HG02938 (cell line): ENCODE measurements around the gene MBD3L2.
"Not testable (repeated sequence)": the region's sequence is repeated elsewhere in the genome, so short reads cannot be mapped to it uniquely, and the experiment has no call there.

Experiments
- ATAC-seq: cut with Tn5 transposase; IDR thresholded peaks from one replicate; pipeline ENCODE4 v1.9.1; 2021; ENCODE audit warnings: mild to moderate bottlenecking, moderate library complexity; ENCODE audit not compliant: unreplicated experiment

MBD3L2 gene

DNA sequence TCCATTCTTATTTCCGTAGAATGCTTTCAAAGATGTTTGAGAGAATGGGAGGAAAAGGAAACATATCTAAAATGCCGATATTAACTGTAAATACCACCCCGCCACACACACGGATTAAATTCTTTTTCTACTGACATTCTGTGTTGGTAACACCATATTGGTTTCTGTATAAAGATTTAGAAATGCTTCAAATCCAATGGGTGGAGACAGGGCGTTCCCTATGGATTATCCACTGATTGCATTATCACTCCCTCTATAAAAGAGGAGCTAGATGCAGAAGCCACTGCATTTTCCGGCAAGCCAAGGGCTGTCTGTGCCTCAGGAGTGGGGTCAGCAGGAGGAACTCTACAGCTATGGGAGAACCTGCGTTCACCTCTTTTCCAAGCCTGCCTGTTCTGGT lies at the start of gene MBD3L2:
MBD3L2 (plus strand) TSS at position 301 of the 400 bp plus-strand sequence; CDS start at position 354, 53 bp downstream.
- ATAC-seq: not testable (repeated sequence)

DNA sequence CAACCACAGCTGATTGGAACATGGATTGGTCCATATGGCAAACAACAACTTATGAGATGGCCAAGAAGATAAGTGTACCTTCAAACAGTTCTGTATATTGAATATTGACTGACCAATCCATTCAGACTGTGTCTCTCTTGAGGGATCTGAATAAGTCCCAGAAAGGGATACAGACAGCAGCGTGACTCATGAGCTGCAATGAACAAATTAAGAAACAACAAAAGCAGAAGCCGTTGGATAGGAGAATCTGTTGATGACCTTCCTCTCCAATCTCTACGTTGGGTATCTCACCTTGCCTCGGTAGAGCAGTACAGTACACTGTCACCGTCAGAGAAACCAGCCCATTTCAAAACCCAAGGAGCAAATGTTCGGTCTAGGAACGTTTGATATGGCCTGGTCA lies 49.2 kb upstream of the MBD3L2 start:
- no peak for ATAC-seq

DNA sequence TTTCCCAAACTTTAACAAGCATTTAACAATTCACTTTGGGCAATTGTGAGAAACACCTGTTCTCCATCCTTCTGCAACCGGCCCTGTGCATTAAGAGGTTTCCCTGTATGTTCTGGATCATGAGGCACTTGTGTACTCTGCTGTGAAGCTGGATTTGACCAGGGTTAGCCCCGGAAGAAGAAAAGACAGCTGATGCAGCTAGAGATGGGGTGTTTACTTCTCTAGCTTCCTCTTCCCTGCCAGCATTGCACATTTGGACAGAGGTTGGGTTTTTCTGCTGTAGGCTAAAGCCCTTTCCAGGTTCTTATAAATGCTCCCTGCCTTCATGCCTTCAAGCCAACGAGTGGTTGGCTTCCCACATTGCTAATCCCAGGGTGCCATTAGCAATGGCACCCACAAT lies 48.8 kb upstream of the MBD3L2 start:
- no peak for ATAC-seq

DNA sequence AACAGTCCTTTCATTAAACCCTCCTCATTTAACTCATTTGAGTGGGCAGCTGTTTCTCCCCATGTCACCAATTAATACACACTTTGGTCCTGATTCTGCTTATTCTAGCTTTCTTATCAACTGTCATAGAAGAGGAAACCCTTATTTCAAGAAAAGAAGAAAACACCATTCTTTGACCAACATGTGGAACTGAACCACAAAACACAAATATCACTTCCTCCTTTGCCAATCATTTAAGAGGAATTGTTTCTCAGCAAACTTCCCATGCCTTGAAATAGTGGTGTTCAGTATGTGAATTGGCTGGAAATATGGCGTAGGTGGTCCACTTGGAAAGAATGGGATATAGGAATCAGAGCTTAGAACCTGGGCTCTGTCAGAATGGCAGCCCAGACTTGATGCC lies 48.3 kb upstream of the MBD3L2 start:
- no peak for ATAC-seq

DNA sequence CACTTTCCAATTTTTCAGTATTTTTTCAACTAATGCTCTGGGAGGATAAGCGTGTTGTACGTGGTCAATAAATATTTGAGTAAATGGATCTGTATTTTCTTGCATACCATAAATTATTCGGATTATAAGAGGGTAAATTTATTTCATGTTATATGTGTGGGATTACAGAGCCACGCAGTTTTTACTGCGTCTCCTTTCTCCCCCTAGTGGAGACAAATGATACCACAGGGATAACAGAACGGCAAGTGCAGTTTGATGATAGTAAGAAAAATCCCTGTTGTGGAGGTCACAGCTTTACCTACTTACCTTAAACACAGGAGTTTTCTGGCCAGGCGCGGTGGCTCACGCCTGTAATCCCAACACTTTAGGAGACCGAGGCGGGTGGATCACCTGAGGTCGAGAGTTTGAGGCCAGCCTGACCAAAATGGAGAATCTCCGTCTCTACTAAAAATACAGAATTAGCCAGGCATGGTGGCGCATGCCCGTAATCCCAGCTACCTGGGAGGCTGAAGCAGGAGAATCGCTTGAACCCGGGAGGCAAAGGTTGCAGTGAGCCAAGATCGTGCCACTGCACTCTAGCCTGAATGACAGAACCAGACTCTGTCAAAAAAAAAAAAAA lies 44.7 kb upstream of the MBD3L2 start:
- no peak for ATAC-seq

DNA sequence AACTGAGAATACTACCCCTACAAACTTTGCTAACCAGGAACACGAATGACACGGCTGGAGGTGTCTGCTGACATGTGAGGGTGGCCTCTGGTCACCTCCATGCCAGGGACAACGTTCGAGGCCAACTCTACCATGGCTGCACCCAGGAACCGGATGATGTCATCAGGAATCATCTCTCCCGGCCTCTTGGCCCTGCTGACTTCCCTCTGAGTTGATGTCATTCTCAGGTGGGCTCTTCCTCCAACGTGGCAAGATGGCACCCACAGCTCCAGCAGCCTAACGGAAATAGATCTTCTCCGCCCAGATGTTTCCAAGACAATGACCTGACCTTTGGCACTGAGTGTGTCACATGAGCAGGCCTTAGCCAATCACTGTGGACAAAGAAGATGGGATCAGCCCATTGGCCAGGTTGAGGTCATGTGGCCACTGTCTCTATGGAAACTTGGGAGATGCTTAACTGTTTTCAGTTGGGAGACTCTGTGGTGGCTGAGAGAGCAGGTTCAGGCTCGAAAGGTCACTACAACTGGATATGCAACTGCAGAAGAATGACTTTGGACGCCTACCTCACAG lies 42.9 kb upstream of the MBD3L2 start:
- no peak for ATAC-seq

DNA sequence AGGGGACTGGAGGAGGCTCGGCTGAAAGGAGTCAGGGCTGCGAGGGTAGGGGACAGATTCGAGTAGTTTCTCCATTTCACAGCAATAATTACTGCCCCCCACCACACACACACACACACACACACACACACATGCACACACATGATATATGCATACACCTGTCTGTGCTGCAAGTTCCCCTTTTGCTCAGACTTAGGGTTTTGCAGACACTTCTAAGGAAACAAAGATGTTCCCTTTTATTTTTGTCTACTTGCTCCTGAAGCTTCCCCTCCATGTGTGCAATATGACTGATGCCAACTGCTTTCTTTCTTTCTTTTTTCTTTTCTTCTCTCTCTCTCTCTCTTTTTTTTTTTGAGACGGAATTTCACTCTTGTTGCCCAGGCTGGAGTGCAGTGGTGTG lies 41.3 kb upstream of the MBD3L2 start:
- no peak for ATAC-seq

DNA sequence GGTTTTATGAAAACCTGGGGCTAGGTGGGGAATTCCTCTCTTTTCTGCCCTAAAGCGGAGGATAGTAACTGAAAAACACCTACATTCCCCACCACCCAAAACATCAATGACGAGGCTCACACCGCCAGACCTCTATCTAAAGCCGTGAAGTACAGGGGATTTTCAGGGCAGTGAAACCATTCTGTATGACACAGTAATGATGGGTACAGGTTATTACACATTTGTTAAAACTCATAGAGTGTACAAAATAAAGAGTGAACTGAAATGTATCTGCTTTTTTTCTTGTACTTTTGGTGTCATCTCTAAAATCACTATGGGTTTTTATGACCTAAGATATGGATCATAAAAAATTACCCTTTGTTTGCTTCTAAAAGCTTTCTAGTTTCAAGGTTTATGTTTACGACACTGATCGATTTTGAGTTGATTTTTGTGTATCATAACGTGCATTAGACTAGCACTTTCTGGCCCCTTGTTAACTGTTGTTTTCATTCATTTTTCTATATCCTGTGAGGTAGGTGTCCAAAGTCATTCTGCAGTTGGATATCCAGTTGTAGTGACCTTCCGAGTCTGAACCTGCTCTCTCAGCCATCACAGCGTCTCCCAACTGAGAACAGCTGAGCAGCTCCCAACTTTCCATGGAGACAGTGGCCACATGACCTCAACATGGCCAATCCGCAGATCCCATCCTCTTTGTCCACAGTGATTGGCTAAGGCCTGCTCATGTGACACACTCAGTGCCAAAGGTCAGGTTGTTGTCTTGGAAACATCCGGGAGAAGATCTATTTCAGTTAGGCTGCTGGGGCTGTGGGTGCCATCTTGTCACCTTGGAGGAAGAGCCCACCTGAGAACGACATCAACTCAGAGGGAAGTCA lies 38.2 kb upstream of the MBD3L2 start:
- ATAC-seq: no peak

DNA sequence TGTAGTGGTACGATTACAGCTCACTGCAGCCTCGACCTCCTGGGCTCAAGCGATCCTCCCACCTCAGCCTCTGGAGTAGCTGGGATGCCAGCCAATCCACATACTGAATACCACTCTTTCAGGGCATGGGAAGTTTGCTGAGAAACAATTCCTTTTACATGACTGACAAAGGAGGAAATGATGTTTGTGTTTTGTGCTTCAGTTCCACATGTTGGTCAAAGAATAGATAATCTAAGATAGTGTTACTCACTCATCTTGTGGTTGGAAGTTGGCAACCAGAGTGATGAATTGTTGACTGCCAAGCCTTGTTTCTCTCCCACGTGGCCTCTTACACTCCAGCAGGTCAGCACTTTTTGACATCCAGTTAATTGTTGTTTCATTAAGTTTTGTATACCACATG lies 35.4 kb upstream of the MBD3L2 start:
- no peak for ATAC-seq

DNA sequence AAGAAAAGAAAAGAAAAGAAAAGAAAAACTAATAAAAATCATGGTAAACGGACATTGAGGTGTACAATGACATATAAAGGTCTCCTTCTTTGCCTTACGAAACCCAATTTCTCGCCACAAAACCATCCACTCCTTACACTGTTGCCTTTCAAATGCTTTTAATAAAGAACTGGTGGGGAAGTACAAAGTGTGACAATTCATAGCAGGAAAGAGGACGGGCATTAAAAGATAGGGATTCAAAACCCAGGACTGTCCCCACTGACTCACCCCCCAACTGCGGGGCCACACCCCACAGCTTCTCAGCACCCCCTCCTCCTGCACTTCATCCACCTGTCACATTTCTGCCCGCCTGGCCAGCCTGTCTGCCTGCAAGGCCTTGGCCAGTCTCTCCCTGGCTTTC lies 30.3 kb upstream of the MBD3L2 start:
- ATAC-seq: no peak

DNA sequence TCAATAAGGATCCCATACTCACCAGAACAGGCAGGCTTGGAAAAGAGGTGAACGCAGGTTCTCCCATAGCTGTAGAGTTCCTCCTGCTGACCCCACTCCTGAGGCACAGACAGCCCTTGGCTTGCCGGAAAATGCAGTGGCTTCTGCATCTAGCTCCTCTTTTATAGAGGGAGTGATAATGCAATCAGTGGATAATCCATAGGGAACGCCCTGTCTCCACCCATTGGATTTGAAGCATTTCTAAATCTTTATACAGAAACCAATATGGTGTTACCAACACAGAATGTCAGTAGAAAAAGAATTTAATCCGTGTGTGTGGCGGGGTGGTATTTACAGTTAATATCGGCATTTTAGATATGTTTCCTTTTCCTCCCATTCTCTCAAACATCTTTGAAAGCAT lies 27.8 kb upstream of the MBD3L2 start, which contains the start of gene MBD3L2B:
MBD3L2B (minus strand) TSS at position 101 of the 400 bp plus-strand sequence; CDS start at position 67, 34 bp downstream.
- not testable (repeated sequence) for ATAC-seq

DNA sequence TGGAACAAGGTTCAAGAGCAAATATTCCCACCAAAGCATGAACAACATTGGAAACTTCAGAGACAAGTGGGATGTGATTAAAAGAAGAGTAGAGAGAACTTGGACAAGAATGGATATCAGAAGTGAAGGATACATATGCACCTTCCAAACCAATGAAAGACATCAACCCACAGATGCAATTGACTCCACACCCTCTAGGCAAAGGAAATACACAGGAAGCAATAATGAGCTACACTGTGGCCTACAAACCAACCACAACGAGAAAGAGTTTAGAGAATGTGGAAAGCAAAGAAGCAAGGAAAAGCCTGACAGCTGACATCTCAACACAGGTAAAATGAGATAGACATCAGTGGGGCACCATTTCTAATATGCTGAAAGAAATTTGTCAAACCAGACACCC lies 20.3 kb upstream of the MBD3L2 start:
- ATAC-seq: not testable (repeated sequence)

DNA sequence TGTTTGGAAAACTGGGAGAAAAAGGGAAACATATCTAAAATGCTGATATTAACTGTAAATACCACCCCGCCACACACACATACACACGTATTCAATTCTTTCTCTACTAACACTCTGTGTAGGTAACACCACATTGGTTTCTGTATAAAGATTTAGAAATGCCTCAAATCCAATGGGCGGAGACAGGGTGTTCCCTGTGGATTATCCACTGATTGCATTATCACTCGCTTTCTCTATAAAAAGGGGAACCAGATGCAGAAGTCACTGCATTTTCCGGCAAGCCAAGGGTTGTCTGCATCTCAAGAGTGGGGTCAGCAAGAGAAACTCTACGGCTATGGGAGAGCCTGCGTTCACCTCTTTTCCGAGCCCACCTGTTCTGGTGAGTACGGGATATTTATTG lies 18.8 kb upstream of the MBD3L2 start, which contains the start of gene MBD3L5:
MBD3L5 (plus strand) TSS at position 301 of the 400 bp plus-strand sequence; CDS start at position 335, 34 bp downstream.
- ATAC-seq: not testable (repeated sequence)

DNA sequence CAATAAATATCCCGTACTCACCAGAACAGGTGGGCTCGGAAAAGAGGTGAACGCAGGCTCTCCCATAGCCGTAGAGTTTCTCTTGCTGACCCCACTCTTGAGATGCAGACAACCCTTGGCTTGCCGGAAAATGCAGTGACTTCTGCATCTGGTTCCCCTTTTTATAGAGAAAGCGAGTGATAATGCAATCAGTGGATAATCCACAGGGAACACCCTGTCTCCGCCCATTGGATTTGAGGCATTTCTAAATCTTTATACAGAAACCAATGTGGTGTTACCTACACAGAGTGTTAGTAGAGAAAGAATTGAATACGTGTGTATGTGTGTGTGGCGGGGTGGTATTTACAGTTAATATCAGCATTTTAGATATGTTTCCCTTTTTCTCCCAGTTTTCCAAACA lies 9.0 kb upstream of the MBD3L2 start, which contains the start of gene MBD3L4:
MBD3L4 (minus strand) TSS at position 101 of the 400 bp plus-strand sequence; CDS start at position 66, 35 bp downstream.
- ATAC-seq: not testable (repeated sequence)

DNA sequence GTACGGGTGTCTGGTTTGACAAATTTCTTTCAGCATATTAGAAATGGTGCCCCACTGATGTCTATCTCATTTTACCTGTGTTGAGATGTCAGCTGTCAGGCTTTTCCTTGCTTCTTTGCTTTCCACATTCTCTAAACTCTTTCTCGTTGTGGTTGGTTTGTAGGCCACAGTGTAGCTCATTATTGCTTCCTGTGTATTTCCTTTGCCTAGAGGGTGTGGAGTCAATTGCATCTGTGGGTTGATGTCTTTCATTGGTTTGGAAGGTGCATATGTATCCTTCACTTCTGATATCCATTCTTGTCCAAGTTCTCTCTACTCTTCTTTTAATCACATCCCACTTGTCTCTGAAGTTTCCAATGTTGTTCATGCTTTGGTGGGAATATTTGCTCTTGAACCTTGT lies 7.6 kb upstream of the MBD3L2 start:
- ATAC-seq: not testable (repeated sequence)

DNA sequence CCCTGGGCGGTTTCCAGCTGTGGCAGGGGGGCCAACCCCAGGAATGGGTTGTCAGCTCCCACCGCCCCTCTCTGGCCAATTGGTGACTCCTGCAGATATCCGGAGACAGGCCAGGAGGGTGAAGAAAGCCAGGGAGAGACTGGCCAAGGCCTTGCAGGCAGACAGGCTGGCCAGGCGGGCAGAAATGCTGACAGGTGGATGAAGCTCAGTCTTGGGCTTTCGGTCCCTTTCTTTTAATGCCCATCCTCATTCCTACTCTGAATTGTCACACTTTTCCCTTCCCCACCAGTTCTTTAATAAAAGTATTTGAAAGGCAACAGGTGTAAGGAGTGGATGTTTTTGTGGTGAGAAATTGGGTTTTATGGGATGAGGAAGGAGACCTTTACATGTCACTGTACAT lies 2.3 kb downstream of the MBD3L2 start:
- not testable (repeated sequence) for ATAC-seq

DNA sequence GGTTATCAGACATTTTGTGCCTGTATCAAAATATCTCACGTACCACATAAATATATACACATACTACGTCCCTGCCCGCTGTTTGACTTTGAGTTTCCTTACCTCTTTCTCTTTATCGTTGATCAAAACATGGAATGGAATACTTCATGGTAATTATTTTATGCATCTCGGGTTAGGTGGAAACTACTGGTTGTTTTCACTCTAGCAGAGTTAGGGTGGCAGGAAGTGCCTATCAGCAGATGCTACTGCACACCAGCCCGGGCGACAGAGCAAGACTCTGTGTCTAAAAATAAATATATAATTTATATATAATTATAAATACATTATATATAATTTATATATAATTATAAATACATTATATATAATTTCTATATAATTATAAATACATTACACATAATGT lies 3.8 kb downstream of the MBD3L2 start:
- not testable (repeated sequence) for ATAC-seq

DNA sequence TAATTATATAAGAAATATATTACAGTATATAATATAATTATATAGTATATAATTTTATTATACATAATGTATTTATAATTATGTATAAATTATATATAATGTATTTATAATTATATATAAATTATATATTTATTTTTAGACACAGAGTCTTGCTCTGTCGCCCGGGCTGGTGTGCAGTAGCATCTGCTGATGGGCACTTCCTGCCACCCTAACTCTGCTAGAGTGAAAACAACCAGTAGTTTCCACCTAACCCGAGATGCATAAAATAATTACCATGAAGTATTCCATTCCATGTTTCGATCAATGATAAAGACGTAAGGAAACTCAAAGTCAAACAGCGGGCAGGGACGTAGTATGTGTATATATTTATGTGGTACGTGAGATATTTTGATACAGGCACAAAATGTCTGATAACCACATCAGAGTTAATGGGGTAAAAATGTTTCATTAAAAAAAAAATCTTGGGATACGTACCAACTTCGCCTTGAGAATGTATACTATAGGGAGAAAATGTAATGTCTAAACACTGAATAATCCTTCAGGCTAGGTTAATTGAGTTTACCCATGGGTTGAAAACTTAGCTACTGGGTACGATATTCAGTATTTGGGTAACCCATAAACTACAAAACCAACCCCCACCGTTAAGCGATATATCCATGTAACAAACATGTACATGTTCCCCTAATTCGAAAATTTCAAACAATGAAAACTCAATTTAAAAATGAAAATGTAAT lies 5.7 kb downstream of the MBD3L2 start:
- ATAC-seq: not testable (repeated sequence)

DNA sequence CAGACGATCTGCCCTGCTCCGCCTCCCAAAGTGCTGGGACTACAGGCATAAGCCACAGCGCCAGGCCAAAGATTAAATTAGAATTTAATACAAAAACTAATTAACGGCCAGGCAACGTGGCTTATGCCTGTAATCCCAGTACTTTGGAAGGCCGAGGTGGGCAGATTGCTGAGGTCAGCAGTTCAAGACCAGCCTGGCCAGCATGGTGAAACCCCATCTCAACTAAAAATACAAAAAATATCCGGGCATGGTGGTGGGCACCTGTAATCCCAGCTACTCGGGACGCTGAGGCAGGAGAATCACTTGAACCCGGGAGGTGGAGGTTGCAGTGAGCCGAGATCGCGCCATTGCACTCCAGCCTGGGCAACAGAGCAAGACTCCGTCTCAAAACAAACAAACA lies 6.6 kb downstream of the MBD3L2 start:
- ATAC-seq: not testable (repeated sequence)

DNA sequence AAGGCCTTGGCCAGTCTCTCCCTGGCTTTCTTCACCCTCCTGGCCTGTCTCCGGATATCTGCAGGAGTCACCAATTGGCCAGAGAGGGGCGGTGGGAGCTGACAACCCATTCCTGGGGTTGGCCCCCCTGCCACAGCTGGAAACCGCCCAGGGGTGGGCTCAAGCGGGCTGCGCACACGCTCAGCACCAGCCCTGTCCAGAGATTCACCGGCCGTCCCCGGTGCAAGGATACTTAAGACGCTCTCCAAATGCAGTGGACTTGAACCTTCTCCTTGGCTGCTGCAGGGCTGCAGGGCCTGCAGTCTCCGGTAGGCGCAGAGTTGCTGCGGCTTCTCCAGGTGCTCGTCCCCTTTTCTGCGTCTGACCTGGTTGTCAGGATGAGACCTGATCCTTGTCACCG lies 7.2 kb downstream of the MBD3L2 start:
- not testable (repeated sequence) for ATAC-seq

DNA sequence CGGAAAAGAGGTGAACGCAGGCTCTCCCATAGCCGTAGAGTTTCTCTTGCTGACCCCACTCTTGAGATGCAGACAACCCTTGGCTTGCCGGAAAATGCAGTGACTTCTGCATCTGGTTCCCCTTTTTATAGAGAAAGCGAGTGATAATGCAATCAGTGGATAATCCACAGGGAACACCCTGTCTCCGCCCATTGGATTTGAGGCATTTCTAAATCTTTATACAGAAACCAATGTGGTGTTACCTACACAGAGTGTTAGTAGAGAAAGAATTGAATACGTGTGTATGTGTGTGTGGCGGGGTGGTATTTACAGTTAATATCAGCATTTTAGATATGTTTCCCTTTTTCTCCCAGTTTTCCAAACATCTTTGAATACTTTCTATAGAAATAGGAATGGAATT lies 9.5 kb downstream of the MBD3L2 start, which contains the start of gene MBD3L3:
MBD3L3 (minus strand) TSS at position 101 of the 400 bp plus-strand sequence; CDS start at position 30, 71 bp downstream.
- ATAC-seq: not testable (repeated sequence)
